SU-DHL-6 (cell line): ENCODE data around the gene TBATA.

Experiments used
- EZH2phosphoT487 ChIP-seq: fragments of 200-600 bp; sonication (generic), shearing (Covaris generic); conservative IDR thresholded peaks from 2 replicates; pipeline ENCODE4 v1.6.1; 2018; ENCODE audit warnings: mild to moderate bottlenecking, antibody characterized with exemption, low read length, moderate library complexity, mixed read lengths
- TF ChIP-seq, protein P1 (sequence below): fragments of 200-600 bp; sonication (generic); IDR thresholded peaks from one replicate; pipeline ENCODE4 v1.5.1; 2017; ENCODE audit warnings: antibody characterized with exemption, mild to moderate bottlenecking, low read length, moderate library complexity; ENCODE audit not compliant: insufficient read depth, poor library complexity, severe bottlenecking

DNA sequence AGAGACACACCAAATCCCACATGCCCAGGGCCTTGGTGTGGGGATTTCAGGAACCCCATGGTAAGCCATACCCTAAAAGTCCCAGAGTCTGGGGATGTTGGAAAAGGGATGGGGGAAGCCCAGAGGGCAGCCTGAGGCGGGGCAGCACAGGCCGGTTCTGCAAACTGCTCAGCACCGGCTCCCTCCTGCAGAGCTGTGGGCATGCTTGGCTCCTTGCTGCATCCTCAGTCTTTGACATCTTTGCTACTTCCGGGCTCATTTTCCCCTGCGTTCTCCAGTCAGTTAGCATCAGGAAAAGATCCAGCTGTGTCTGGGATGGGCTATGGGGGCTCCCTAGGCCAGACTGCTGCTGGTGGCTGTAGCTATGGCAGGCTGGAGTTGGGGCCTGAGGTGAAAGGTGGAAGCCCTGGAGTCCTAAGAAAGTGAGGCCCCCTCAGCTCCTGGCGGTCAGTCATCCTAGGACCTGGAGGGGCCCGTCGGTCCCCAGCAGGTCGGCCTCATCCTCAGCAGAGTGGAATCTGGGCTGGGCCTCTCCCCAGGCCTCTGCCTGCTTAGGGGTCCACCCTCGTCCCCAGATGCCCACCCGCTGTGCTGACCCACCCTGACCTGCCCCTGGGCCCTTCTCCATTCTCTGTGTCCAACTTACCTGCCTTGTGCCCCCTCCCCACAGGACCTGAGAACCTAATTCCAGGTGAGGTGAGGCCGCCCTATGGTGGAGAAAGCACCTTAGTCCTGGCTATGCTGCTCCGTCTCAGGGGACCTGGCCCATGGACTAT is 9.3 kb downstream of the TBATA start:
- TF ChIP-seq, protein P1, sequence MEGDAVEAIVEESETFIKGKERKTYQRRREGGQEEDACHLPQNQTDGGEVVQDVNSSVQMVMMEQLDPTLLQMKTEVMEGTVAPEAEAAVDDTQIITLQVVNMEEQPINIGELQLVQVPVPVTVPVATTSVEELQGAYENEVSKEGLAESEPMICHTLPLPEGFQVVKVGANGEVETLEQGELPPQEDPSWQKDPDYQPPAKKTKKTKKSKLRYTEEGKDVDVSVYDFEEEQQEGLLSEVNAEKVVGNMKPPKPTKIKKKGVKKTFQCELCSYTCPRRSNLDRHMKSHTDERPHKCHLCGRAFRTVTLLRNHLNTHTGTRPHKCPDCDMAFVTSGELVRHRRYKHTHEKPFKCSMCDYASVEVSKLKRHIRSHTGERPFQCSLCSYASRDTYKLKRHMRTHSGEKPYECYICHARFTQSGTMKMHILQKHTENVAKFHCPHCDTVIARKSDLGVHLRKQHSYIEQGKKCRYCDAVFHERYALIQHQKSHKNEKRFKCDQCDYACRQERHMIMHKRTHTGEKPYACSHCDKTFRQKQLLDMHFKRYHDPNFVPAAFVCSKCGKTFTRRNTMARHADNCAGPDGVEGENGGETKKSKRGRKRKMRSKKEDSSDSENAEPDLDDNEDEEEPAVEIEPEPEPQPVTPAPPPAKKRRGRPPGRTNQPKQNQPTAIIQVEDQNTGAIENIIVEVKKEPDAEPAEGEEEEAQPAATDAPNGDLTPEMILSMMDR = no peak
- TF ChIP-seq EZH2phosphoT487 = no peak
